Prostate gland (tissue), 2 donors: ENCODE results near the gene ADAMTS17. TPM values are rescaled to one million over a fixed set of nuclear protein-coding genes. Genes with fewer than 3 reads are reported as not detected.

Experiments
- DNase-seq: peaks from one replicate; pipeline ENCODE4 v3.0.0-alpha.2; 2019; ENCODE audit warnings: low spot score
- H3K27ac ChIP-seq, 2 donors: fragments of 200-600 bp; sonication (generic); 2 replicates each; pipeline ENCODE4 v1.5.1; 2017 to 2019
- H3K27me3 ChIP-seq: fragments of 200-600 bp; sonication (generic); replicated peaks from 2 replicates; pipeline ENCODE4 v1.5.1; 2019; ENCODE audit not compliant: insufficient read depth
- H3K36me3 ChIP-seq, 2 donors: fragments of 200-600 bp; sonication (generic); 1 replicate in 1 of 2; 2 replicates in 1 of 2; pipeline versions ENCODE4 v1.5.1 to v1.8.1; 2017 to 2019
- H3K4me1 ChIP-seq: fragments of 200-600 bp; sonication (generic); replicated peaks from 2 replicates; pipeline ENCODE4 v1.5.1; 2019
- H3K4me3 ChIP-seq, 2 donors: fragments of 200-600 bp; sonication (generic); 2 replicates each; pipeline ENCODE4 v1.5.1; 2017 to 2019
- H3K9me3 ChIP-seq: fragments of 200-600 bp; sonication (generic); 2 replicates; pipeline ENCODE4 v1.5.1; 2017
- POLR2A ChIP-seq: fragments of 450-650 bp; IDR thresholded peaks from one replicate; pipeline ENCODE4 v1.6.1; 2016; ENCODE audit warnings: antibody characterized with exemption, mild to moderate bottlenecking
- POLR2AphosphoS5 ChIP-seq: sonication (generic); formaldehyde crosslinking; IDR thresholded peaks from one replicate; pipeline ENCODE4 v1.6.1; 2017; ENCODE audit warnings: antibody characterized with exemption
- WGBS: methylation state at CpG from one replicate; pipeline ENCODE4 v1.1.5; 2018; 5-methylcytosine and 5-hydroxymethylcytosine counted together
- intact Hi-C: fragments of 100-400 bp; cut with DNase I; formaldehyde crosslinking; loops from one replicate; pipeline ENCODE4 v1.14.2; 2022
- total RNA-seq, 2 donors: library from RNA; depleted of rRNA; stranded (reverse); fragments of >200 nt; gene quantifications; one replicate each; pipeline ENCODE4 v1.1.0, GENCODE V29; 2016
- TF ChIP-seq, protein P1 (sequence below), 4 experiments: fragments of 200-600 bp in 2 of 4; fragments of 450-650 bp in 2 of 4; sonication (generic) in 2 of 4; IDR thresholded peaks; 1 replicate in 3 of 4; 2 replicates in 1 of 4; pipeline ENCODE4 v1.5.1; 2016 to 2019; ENCODE audit warnings: antibody characterized with exemption in 4 of 4, mild to moderate bottlenecking in 2 of 4, moderate library complexity in 2 of 4

ADAMTS17 gene
- total RNA-seq, 2 donors from 2014 or later, result 2.7 to 5.6 TPM

DNA sequence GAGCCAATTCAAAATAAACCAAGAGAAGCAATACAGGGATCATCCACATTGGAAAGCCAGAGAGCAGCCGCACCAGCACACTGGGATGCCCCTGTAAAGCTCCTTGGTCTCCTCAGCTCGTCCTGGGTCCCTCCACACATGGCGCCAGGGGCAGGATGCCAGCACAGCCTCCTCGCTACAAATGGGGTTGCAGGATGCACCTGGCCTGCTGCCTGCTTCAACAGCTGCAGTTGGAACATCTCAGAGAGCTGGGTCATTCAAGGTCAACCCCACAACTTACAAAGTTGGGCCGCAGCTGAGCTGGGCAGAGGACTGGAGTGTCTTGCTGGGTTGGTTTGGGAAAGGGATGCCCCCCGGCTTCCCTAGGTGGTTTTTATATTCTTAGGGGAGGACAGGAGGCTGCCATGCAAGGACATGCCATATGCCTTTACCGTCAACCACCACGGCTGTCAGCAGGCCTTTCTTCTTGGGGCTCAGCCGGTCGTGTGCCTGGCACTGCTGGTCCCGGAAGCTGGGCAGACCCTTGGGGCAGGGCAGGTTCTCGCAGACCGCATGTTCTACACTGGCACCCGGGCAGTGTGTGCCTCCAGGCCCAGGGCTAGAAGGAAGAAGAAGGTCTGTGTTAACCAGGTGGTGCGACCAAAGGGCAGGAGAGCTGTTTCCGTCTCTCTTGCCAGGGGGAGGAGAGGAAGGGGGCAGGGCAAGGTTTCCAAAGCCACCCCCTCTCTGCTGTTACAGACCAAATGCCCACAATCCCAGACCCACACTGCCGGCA is 225.2 kb downstream of the ADAMTS17 start:
- Histone ChIP-seq H3K27me3 (no peaks in the 10 kb centered on the region), H3K4me1 (no peaks in the 10 kb centered on the region), H3K9me3 (no peaks in the 10 kb centered on the region), H3K4me3 (no peak overlapping the region), H3K27ac (no peak overlapping the region), H3K36me3 (no peaks in the 10 kb centered on the region)
- DNase-seq, result no peak
- intact Hi-C loops, result no loop called here
- 77% methylated on average over 14 of the region's 17 CpGs for WGBS
- TF ChIP-seq POLR2AphosphoS5 (no peak), POLR2A (no peak)
- TF ChIP-seq, protein P1, sequence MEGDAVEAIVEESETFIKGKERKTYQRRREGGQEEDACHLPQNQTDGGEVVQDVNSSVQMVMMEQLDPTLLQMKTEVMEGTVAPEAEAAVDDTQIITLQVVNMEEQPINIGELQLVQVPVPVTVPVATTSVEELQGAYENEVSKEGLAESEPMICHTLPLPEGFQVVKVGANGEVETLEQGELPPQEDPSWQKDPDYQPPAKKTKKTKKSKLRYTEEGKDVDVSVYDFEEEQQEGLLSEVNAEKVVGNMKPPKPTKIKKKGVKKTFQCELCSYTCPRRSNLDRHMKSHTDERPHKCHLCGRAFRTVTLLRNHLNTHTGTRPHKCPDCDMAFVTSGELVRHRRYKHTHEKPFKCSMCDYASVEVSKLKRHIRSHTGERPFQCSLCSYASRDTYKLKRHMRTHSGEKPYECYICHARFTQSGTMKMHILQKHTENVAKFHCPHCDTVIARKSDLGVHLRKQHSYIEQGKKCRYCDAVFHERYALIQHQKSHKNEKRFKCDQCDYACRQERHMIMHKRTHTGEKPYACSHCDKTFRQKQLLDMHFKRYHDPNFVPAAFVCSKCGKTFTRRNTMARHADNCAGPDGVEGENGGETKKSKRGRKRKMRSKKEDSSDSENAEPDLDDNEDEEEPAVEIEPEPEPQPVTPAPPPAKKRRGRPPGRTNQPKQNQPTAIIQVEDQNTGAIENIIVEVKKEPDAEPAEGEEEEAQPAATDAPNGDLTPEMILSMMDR (IDR thresholded peaks at IDR 0.05), result no peak

DNA sequence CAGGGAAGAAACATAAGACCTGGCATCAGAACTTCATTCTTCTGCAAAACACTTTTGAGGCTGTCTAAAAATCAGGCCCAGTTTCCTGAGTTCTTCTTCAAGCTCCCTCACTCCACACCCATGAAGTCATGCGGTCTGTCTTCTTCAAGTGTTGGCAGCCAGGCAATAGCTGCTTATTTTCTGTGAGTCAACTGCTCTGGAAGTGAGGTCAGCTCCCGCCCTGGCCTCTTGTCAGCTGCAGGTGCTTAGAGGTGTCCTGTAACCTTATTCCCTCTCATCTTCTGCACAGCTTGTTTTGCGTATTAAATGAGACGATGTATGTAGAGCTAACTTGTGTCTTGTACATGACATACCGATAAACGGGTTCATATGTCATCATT is 226.1 kb downstream of the ADAMTS17 start:
- no peak for TF ChIP-seq POLR2AphosphoS5
- TF ChIP-seq, protein P1 (IDR thresholded peaks at IDR 0.05), result no peak
- TF ChIP-seq POLR2A, result no peak
- Histone ChIP-seq H3K9me3 (no peaks in the 10 kb centered on the region), H3K4me1 (no peaks in the 10 kb centered on the region), H3K27me3 (no peaks in the 10 kb centered on the region), H3K36me3 (no peaks in the 10 kb centered on the region), H3K4me3 (no peak overlapping the region), H3K27ac (no peak overlapping the region)
- WGBS, result 97% methylated on average over 6 of the region's 6 CpGs
- intact Hi-C loops, result no loop called here
- no peak for DNase-seq

DNA sequence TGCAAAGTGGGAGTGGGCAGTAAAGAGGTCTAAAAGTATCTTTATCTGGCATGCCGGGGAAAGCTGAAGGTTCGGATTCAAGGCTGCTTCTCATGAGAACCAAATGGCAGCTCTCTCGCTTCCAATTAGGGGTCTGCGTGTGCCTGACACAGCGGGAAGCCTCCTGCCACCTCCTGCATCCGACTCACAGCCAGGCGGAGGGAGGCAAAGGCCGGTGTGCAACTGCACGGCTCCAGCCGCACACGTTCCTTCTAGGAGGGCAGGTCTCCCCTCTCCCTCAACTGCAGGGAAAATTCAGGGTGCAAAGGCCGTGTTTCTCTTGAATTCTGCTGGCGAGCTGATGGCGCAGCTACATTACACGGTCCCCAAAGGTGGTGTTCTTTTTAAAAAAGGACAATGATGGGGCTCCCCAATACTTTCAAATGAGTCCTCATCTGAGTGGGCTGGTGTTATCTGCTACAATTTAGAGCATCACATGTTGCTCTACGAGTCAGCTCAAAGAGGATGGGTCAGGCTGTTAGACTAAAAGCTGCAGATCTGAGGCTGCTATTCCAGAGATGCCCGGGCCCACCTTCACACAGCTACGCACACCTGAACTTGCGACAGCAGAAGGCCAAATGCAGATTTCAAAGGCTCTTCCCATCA is 226.6 kb downstream of the ADAMTS17 start:
- no peak overlapping the region for H3K4me3 ChIP-seq
- no peak overlapping the region for H3K27ac ChIP-seq
- WGBS, result 88% methylated on average over 19 of the region's 19 CpGs
- no peaks in the 10 kb centered on the region for H3K36me3 ChIP-seq
- H3K27me3 ChIP-seq, result no peaks in the 10 kb centered on the region
- H3K9me3 ChIP-seq, result no peaks in the 10 kb centered on the region
- no peak for TF ChIP-seq POLR2A
- TF ChIP-seq, protein P1 (IDR thresholded peaks at IDR 0.05), result no peak
- no peak for TF ChIP-seq POLR2AphosphoS5
- no peaks in the 10 kb centered on the region for H3K4me1 ChIP-seq
- intact Hi-C loops, result no loop called here
- no peak for DNase-seq

DNA sequence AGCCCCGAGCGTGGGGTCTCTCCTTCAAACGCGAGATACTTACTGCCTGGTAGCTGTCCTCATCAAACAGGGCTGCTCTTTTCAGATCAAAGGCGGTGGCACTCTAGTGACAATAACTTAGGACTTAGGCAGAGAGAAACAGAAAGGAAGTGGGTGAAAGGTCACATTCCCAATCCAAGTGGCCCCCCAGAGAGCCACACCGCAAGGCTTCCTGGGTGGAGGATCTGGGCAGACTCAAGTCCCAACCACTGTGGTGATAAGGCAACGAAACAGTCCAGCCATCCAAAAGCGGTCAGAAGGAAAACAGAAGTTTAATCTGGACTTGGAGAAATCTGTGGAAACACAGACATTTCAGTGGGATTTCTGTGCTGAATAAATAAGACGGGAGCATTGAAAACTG is 227.2 kb downstream of the ADAMTS17 start:
- Histone ChIP-seq H3K4me3 (no peak overlapping the region), H3K4me1 (no peaks in the 10 kb centered on the region)

More for the DNA sequence above, 227.2 kb downstream of the ADAMTS17 start:
- 66% methylated on average over 9 of the region's 9 CpGs for WGBS
- Histone ChIP-seq H3K9me3 (no peaks in the 10 kb centered on the region), H3K27ac (no peak overlapping the region), H3K36me3 (no peaks in the 10 kb centered on the region), H3K27me3 (no peaks in the 10 kb centered on the region)
- intact Hi-C loops, result no loop called here
- DNase-seq, result no peak
- TF ChIP-seq POLR2A, result no peak
- TF ChIP-seq POLR2AphosphoS5, result no peak
- TF ChIP-seq, protein P1 (IDR thresholded peaks at IDR 0.05), result no peak
